Ishikawa (cell line): ENCODE data around the gene ANK3.
A peak's percentile ranks its signal among the peaks of the same experiment; 100 is the strongest.

Experiments
- CEBPB ChIP-seq: IDR thresholded peaks from 2 replicates; pipeline ENCODE4 v1.6.1; 2012
- CREB1 ChIP-seq: IDR thresholded peaks from 2 replicates; pipeline ENCODE4 v1.6.1; 2012; ENCODE audit warnings: low read depth
- EGR1 ChIP-seq: IDR thresholded peaks from 2 replicates; pipeline ENCODE4 v1.6.1; 2012
- EP300 ChIP-seq: IDR thresholded peaks from 2 replicates; pipeline ENCODE4 v1.6.1; 2012; ENCODE audit warnings: borderline replicate concordance
- FOXM1 ChIP-seq: IDR thresholded peaks from 2 replicates; pipeline ENCODE4 v1.6.1; 2012; ENCODE audit warnings: low read depth, borderline replicate concordance
- NFIC ChIP-seq: IDR thresholded peaks from 2 replicates; pipeline ENCODE4 v1.6.1; 2012
- RAD21 ChIP-seq: IDR thresholded peaks from 2 replicates; pipeline ENCODE4 v1.6.1; 2012; ENCODE audit warnings: low read depth
- TAF1 ChIP-seq: IDR thresholded peaks from 2 replicates; pipeline ENCODE4 v1.6.1; 2012; ENCODE audit warnings: low read depth, mild to moderate bottlenecking
- TCF12 ChIP-seq: IDR thresholded peaks from 2 replicates; pipeline ENCODE4 v1.6.1; 2012; ENCODE audit warnings: low read depth
- TEAD4 ChIP-seq: IDR thresholded peaks from 2 replicates; pipeline ENCODE4 v1.6.1; 2012
- YY1 ChIP-seq: IDR thresholded peaks from 2 replicates; pipeline ENCODE4 v1.6.1; 2012; ENCODE audit warnings: low read depth
- ZBTB7A ChIP-seq: IDR thresholded peaks from 2 replicates; pipeline ENCODE4 v1.6.1; 2012; ENCODE audit warnings: low read depth
- TF ChIP-seq, protein P1 (sequence below): IDR thresholded peaks from 2 replicates; pipeline ENCODE4 v1.6.1; 2012; ENCODE audit warnings: low read depth, mild to moderate bottlenecking
- TF ChIP-seq, protein P2 (sequence below): IDR thresholded peaks from 2 replicates; pipeline ENCODE4 v1.6.1; 2012

Gene ANK3

DNA sequence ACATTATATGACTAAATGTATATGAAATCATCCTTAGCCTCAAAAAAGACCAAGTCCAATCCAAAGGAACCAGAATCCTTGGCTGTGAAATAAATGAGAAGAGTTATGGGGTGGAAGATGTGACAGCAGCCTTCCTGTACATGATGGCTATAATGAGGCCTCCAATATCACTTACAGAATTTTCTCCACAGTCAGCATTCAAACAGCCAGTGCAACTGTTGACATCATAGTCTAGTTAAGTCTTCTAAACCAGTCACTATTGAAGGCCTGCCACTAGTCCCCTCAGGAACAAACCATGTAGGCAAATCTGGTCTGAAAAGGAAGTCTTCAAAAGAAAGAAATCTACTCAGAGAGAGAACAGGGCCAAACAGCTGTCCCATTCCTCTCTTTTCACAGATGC is 263.8 kb downstream of the ANK3 start:
- TF ChIP-seq YY1 (no peak), TEAD4 (no peak), TAF1 (no peak), FOXM1 (no peak), EGR1 (no peak), EP300 (no peak)
- TF ChIP-seq, protein P1, sequence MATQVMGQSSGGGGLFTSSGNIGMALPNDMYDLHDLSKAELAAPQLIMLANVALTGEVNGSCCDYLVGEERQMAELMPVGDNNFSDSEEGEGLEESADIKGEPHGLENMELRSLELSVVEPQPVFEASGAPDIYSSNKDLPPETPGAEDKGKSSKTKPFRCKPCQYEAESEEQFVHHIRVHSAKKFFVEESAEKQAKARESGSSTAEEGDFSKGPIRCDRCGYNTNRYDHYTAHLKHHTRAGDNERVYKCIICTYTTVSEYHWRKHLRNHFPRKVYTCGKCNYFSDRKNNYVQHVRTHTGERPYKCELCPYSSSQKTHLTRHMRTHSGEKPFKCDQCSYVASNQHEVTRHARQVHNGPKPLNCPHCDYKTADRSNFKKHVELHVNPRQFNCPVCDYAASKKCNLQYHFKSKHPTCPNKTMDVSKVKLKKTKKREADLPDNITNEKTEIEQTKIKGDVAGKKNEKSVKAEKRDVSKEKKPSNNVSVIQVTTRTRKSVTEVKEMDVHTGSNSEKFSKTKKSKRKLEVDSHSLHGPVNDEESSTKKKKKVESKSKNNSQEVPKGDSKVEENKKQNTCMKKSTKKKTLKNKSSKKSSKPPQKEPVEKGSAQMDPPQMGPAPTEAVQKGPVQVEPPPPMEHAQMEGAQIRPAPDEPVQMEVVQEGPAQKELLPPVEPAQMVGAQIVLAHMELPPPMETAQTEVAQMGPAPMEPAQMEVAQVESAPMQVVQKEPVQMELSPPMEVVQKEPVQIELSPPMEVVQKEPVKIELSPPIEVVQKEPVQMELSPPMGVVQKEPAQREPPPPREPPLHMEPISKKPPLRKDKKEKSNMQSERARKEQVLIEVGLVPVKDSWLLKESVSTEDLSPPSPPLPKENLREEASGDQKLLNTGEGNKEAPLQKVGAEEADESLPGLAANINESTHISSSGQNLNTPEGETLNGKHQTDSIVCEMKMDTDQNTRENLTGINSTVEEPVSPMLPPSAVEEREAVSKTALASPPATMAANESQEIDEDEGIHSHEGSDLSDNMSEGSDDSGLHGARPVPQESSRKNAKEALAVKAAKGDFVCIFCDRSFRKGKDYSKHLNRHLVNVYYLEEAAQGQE: no peak

DNA sequence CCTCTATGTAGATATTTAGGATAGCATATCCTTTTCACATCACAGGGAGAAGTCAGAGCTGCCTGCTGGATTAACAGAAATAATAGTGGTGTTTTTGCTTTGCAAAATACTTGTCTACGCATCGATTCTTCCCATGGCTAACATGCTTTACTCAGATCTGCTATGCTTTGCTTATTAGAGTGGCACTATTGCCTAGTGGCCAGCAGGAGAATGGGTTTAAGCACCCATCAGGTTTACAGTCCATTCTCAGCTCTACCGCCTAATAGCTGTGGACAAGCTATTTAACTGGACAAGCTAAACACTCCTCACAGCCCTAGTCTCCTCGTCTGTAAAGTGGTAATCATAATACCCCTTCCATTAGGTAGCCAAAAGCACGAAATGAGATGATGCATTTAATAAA is 265.1 kb downstream of the ANK3 start:
- TF ChIP-seq EP300 (no peak), ZBTB7A (no peak)

DNA sequence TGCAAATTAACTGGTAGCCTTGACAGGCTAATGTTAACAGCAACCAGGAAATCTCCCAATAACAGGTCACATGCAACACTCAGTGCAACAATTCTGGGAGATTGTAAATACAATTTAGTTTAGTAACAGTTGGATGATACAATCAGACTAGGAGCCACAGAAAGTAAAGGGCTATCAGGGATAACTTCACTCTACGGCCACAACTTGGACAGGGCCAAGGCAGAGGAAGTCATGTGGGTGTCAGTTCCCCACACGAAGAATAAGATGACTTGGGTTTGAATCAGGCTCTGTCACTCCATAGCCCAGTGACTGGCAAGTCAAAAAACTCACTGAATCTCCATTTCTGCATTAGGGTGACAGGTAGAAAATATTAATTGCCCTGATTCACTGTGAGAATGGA is 266.0 kb downstream of the ANK3 start:
- TF ChIP-seq TEAD4 (no peak), NFIC (no peak), CEBPB (no peak), EGR1 (no peak), RAD21 (no peak), TAF1 (no peak)
- TF ChIP-seq, protein P2, sequence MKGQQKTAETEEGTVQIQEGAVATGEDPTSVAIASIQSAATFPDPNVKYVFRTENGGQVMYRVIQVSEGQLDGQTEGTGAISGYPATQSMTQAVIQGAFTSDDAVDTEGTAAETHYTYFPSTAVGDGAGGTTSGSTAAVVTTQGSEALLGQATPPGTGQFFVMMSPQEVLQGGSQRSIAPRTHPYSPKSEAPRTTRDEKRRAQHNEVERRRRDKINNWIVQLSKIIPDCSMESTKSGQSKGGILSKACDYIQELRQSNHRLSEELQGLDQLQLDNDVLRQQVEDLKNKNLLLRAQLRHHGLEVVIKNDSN: no peak

DNA sequence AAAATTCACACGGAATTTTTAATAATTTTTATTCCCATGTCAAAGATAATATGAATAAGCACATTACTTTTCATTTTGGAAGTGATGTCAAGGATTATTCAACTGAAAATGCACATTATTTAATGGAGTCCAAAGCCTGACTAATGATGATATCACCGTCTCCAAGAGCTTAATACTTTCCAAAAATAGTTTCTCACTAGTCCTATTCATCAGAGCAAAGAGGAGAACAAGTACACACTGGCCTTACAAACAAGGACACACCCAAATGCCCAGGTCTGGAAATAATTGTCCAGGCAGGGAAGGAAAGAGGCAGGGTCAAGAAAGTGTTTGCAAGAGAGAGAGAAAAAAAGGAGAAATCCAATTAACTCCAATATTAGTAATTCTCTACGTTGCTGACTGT is 266.5 kb downstream of the ANK3 start:
- TF ChIP-seq, protein P1: no peak
- TF ChIP-seq TCF12 (no peak), NFIC (no peak), FOXM1 (no peak), EP300 (no peak), CREB1 (no peak)

DNA sequence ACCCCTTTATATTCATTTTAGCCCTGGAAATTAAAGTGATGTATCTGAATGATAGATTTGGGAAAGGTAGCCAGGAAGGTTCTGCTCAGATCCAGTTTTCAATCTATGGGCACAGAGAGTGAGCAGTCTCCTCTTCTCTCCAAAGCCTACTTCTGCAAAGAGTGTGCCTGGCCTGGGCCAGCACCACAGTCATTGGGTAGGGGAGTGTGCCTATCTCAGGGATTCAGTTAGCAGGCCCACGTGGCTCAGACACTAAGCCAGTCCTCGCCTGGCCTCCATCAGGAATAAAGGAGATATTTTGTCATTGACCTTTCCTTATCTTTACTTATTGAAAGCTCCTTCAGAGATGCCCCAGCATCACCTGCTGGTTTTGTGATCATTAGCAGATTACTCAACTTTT is 267.5 kb downstream of the ANK3 start:
- TF ChIP-seq CREB1 (no peak), CEBPB (no peak), RAD21 (no peak), ZBTB7A (no peak), TEAD4 (no peak), YY1 (no peak)
- TF ChIP-seq, protein P1: no peak

DNA sequence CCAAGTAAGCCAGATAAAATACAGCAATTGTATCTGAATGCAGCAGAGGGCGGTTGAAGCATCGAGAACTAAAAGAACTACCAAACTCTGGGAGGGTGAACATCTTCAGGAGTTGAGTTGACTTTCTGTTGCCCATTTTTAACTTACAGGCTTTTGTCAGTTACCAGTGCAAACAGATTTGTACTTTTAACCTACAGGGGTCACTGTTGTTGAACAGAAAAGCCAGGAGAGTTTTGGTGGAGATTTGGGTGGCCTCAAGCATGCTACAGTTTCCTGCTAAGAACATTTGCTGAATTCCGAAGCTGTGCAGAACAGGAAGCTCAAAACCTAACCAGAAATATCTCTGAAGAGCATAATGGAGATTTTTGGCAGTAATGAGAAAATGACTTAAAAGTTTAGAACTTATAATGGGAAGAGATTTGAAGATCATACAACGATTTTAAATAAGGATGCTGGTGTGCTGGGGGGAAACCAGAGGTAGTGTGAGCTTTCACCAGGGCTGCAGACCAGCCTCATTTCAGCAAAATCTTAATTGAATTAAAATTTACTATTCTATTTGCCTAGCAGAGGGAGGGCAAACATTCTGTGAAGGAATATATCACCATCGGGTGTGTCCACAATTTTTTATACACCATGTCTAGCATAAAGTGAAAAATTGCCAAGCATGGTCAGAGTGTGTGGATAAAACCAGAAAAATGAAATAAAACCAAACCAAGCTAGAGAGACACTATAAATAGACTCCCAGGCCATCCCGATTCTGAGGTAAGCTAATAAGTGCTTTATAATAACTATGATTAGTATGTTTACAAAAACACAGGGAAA is 274.7 kb downstream of the ANK3 start:
- TF ChIP-seq, protein P1: no peak
- TF ChIP-seq, protein P2: no peak
- TF ChIP-seq TEAD4 (no peak), EGR1 (no peak), RAD21 (peak; percentile 74), CREB1 (no peak)
